Measurements from ENCODE around the gene NEK10.

GRCh38 chr3:27138005-27138404, 231.2 kb downstream of the NEK10 start:
- TF ChIP-seq, protein P1, sequence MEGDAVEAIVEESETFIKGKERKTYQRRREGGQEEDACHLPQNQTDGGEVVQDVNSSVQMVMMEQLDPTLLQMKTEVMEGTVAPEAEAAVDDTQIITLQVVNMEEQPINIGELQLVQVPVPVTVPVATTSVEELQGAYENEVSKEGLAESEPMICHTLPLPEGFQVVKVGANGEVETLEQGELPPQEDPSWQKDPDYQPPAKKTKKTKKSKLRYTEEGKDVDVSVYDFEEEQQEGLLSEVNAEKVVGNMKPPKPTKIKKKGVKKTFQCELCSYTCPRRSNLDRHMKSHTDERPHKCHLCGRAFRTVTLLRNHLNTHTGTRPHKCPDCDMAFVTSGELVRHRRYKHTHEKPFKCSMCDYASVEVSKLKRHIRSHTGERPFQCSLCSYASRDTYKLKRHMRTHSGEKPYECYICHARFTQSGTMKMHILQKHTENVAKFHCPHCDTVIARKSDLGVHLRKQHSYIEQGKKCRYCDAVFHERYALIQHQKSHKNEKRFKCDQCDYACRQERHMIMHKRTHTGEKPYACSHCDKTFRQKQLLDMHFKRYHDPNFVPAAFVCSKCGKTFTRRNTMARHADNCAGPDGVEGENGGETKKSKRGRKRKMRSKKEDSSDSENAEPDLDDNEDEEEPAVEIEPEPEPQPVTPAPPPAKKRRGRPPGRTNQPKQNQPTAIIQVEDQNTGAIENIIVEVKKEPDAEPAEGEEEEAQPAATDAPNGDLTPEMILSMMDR (IDR thresholded peaks at IDR 0.05): no peak
- no peak for TF ChIP-seq EZH2 (IDR thresholded peaks at IDR 0.05; ENCODE audit: borderline replicate concordance, insufficient read depth, low read depth, low read length, poor library complexity, severe bottlenecking)

Measured in B cell (primary cell).